Endothelial cell of umbilical vein (primary cell): ENCODE results near the gene MIB1. TPM values are rescaled to one million over a fixed set of nuclear protein-coding genes. Genes with fewer than 3 reads are reported as not detected.

Experiments
- BruUV-seq: library from RNA; stranded (reverse); fragments of 400-500 nt; replicated peaks from 2 replicates; lab custom pipeline; 2021; lab: Mats Ljungman, UMichigan
- CTCF ChIA-PET: fragments of 300-600, 350-600 bp; sonication (Branson Sonifier 250); formaldehyde crosslinking; loops from one replicate; lab custom pipeline; 2021; ENCODE audit warnings: antibody characterized with exemption, inconsistent platforms; lab: Charles Lee
- POLR2A ChIA-PET: fragments of 300-600, 350-600 bp; sonication (Branson Sonifier 250); formaldehyde crosslinking; loops from one replicate; lab custom pipeline; 2021; ENCODE audit warnings: antibody characterized with exemption, inconsistent platforms; lab: Charles Lee
- DNase-seq: peaks from one replicate; pipeline ENCODE4 v3.0.0-alpha.2; 2011; ENCODE audit warnings: low read depth, low spot score
- FAIRE-seq: peaks from 2 replicates; lab custom pipeline; 2011; peaks lifted over from hg19 to GRCh38; lab: Jason Lieb, UNC
- H2AFZ ChIP-seq: 2 replicates; pipeline ENCODE4 v1.6.0; 2012; ENCODE audit warnings: low read depth, low read length, control low read depth, inconsistent platforms
- H3K27ac ChIP-seq: 2 replicates; pipeline ENCODE4 v1.5.1; 2011; ENCODE audit warnings: low read depth, mild to moderate bottlenecking, control low read depth, low read length, moderate library complexity; ENCODE audit not compliant: insufficient read depth
- H3K27me3 ChIP-seq, 2 experiments: 2 replicates each; pipeline versions ENCODE4 v1.6.0 to v1.6.1; 2011; ENCODE audit warnings: low read length in 2 of 2, mixed read lengths in 1 of 2; ENCODE audit not compliant: control insufficient read depth in 2 of 2, insufficient read depth in 2 of 2
- H3K36me3 ChIP-seq, 2 experiments: 2 replicates in 1 of 2; 3 replicates in 1 of 2; pipeline ENCODE4 v1.5.1; 2011; ENCODE audit warnings: low read length in 2 of 2, mild to moderate bottlenecking in 1 of 2, moderate library complexity in 1 of 2; ENCODE audit not compliant: control insufficient read depth in 2 of 2, insufficient read depth in 2 of 2; ENCODE audit errors: extremely low read depth in 1 of 2
- H3K4me1 ChIP-seq: 3 replicates; pipeline ENCODE4 v1.5.1; 2011; ENCODE audit warnings: mild to moderate bottlenecking, low read length; ENCODE audit not compliant: control insufficient read depth, insufficient read depth; ENCODE audit errors: extremely low read depth
- H3K4me2 ChIP-seq: 2 replicates; pipeline ENCODE4 v1.6.1; 2011; ENCODE audit warnings: low read length, control low read depth, mixed read lengths; ENCODE audit not compliant: insufficient read depth
- H3K4me3 ChIP-seq, 3 experiments: fragments of 200-600 bp in 1 of 3; sonication (generic), shearing (Covaris generic) in 1 of 3; replicated peaks in 1 of 3; 2 replicates each; pipeline ENCODE4 v1.5.1; 2011 to 2016; ENCODE audit warnings: control low read depth in 3 of 3, low read length in 3 of 3, mild to moderate bottlenecking in 2 of 3, inconsistent platforms in 1 of 3, low read depth in 1 of 3, moderate library complexity in 1 of 3; ENCODE audit not compliant: insufficient read depth in 1 of 3
- H3K79me2 ChIP-seq: 2 replicates; pipeline ENCODE4 v1.6.0; 2012; ENCODE audit warnings: low read length, inconsistent platforms; ENCODE audit not compliant: control insufficient read depth, insufficient read depth
- H3K9ac ChIP-seq: replicated peaks from 2 replicates; pipeline ENCODE3; 2011; ENCODE audit warnings: low read length, control low read depth; ENCODE audit not compliant: insufficient read depth; ENCODE audit errors: extremely low read depth
- H3K9me1 ChIP-seq: replicated peaks from 3 replicates; pipeline ENCODE4 v1.6.0; 2011; ENCODE audit warnings: mild to moderate bottlenecking, low read length; ENCODE audit not compliant: control insufficient read depth, insufficient read depth; ENCODE audit errors: extremely low read depth
- H3K9me3 ChIP-seq: replicated peaks from 2 replicates; pipeline ENCODE4 v1.5.1; 2012; ENCODE audit warnings: low read length, inconsistent platforms; ENCODE audit not compliant: control insufficient read depth, insufficient read depth
- H4K20me1 ChIP-seq: replicated peaks from 2 replicates; pipeline ENCODE3; 2011; ENCODE audit warnings: mild to moderate bottlenecking, low read length; ENCODE audit not compliant: control insufficient read depth, insufficient read depth; ENCODE audit errors: extremely low read depth
- CTCF ChIP-seq, 2 donors: IDR thresholded peaks; 1 replicate in 1 of 2; 2 replicates in 1 of 2; pipeline ENCODE4 v1.5.1; 2011; ENCODE audit warnings: low read length in 2 of 2, mild to moderate bottlenecking in 2 of 2, moderate library complexity in 2 of 2, control low read depth in 1 of 2, inconsistent platforms in 1 of 2, low read depth in 1 of 2; ENCODE audit not compliant: insufficient read depth in 1 of 2; ENCODE audit errors: extremely low read depth in 1 of 2
- EZH2 ChIP-seq: IDR thresholded peaks from 2 replicates; pipeline ENCODE4 v1.6.1; 2012; ENCODE audit warnings: borderline replicate concordance, low read depth, mild to moderate bottlenecking, moderate library complexity, low read length, inconsistent platforms; ENCODE audit not compliant: severe bottlenecking
- FOS ChIP-seq: IDR thresholded peaks from 2 replicates; pipeline ENCODE4 v1.6.1; 2011; ENCODE audit warnings: mild to moderate bottlenecking, low read length, moderate library complexity, borderline replicate concordance; ENCODE audit not compliant: insufficient read depth
- GATA2 ChIP-seq: IDR thresholded peaks from 2 replicates; pipeline ENCODE4 v1.7.0; 2011; ENCODE audit warnings: low read depth, mild to moderate bottlenecking, moderate library complexity, mixed read lengths, low read length; ENCODE audit not compliant: insufficient read length, insufficient read depth
- JUN ChIP-seq: IDR thresholded peaks from 2 replicates; pipeline ENCODE4 v1.6.1; 2011; ENCODE audit warnings: borderline replicate concordance, low read depth; ENCODE audit not compliant: insufficient read length, insufficient read depth
- MYC ChIP-seq: IDR thresholded peaks from one replicate; pipeline ENCODE4 v1.6.1; 2011; ENCODE audit warnings: mild to moderate bottlenecking, low read depth, low read length
- POLR2A ChIP-seq: IDR thresholded peaks from 2 replicates; pipeline ENCODE4 v1.6.1; 2012; ENCODE audit warnings: low read depth, mild to moderate bottlenecking, control low read depth, low read length
- POLR2AphosphoS5 ChIP-seq: IDR thresholded peaks from 2 replicates; pipeline ENCODE4 v1.6.1; 2012; ENCODE audit warnings: low read depth, mild to moderate bottlenecking, control low read depth, low read length, moderate library complexity; ENCODE audit not compliant: insufficient read depth
- dilution Hi-C: fragments of 300-500 bp; cut with MboI; formaldehyde crosslinking; loops from one replicate; pipeline ENCODE4 v1.15.0; 2019; ENCODE audit warnings: low sequenced_read_pairs; ENCODE audit not compliant: extremely low pct_ligation_motif_present
- intact Hi-C: fragments of 100-400 bp; cut with micrococcal nuclease; formaldehyde crosslinking; loops from one replicate; pipeline ENCODE4 v1.10.0; 2022
- polyA plus RNA-seq, 4 experiments: library from polyadenylated mRNA; depleted of rRNA in 3 of 4; stranded (reverse) in 3 of 4; unstranded in 1 of 4; fragments of >200 nt; gene quantifications; 2 replicates each; pipeline versions ENCODE4 v1.2.1 to v1.2.3, GENCODE V29; 2011 to 2012; ENCODE audit warnings: missing spikeins in 1 of 4
- total RNA-seq: library from RNA; stranded (reverse); gene quantifications from 2 replicates; pipeline ENCODE4 v1.2.3, GENCODE V29; 2021
- TF ChIP-seq, protein P1 (sequence below): IDR thresholded peaks from 2 replicates; pipeline ENCODE4 v1.6.1; 2011; ENCODE audit not compliant: insufficient read depth, insufficient read length

The MIB1 gene
- total and polyA plus RNA-seq, 2 donors (not counting 3 experiments of a cell fraction or from before 2014, with no cell fraction given), result 6.3 to 37.5 TPM

DNA sequence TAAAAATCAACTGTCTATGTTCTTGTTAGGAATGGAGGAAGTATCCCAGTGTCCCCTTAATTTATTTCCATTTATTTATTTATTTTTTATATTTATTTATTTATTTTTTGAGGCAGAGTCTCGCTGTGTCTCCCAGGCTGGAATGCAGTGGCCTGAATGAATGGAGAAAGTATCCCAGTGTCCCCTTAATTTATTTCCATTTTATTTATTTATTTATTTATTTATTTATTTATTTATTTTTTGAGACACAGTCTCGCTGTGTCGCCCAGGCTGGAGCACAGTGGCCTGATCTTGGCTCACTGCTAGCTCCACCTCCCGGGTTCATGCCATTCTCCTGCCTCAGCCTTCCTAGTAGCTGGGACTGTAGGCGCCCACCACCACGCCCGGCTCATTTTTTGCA, 34.1 kb downstream of the MIB1 start:
- H3K27me3 ChIP-seq, result no peaks in the 10 kb centered on the region
- H3K4me3 ChIP-seq, result no peak overlapping the region
- no peaks in the 10 kb centered on the region for H3K9me1 ChIP-seq
- TF ChIP-seq FOS (no peak), GATA2 (no peak), EZH2 (no peak), MYC (no peak), JUN (no peak), POLR2AphosphoS5 (no peak), CTCF (IDR thresholded peaks at IDR 0.05; ENCODE audit: extremely low read depth in 1 of 2, insufficient read depth in 1 of 2, low read depth in 1 of 2, low read length in 2 of 2) (no peak), POLR2A (no peak)
- TF ChIP-seq, protein P1, sequence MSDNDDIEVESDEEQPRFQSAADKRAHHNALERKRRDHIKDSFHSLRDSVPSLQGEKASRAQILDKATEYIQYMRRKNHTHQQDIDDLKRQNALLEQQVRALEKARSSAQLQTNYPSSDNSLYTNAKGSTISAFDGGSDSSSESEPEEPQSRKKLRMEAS, result no peak
- no peak overlapping the region for H3K27ac ChIP-seq
- no peaks in the 10 kb centered on the region for H3K4me1 ChIP-seq
- no peak overlapping the region for H3K9ac ChIP-seq
- POLR2A ChIA-PET, result no interaction called here
- CTCF ChIA-PET, result interaction anchor here (1.4 kb wide), 1 partner anchor 15 kb away, joined by 3 read pairs; no protein-coding TSS in a partner anchor
- no peak for FAIRE-seq
- no peak for DNase-seq
- dilution Hi-C loops, result no loop called here
- H3K36me3 ChIP-seq, result peaks cover 1 to 3% of the 10 kb centered on the region in 2 experiments
- H3K79me2 ChIP-seq, result no peaks in the 10 kb centered on the region
- H4K20me1 ChIP-seq, result no peaks in the 10 kb centered on the region
- intact Hi-C loops, result no loop called here
- no TSS peak for BruUV-seq
- no peak overlapping the region for H3K4me2 ChIP-seq
- no peaks in the 10 kb centered on the region for H3K9me3 ChIP-seq
- no peak overlapping the region for H2AFZ ChIP-seq
